T follicular helper cell (primary cell): Measurements from ENCODE around the gene RBCK1.
"Not testable (repeated sequence)": the region's sequence is repeated elsewhere in the genome, so short reads cannot be mapped to it uniquely, and the experiment has no call there.

Source experiments
- DNase-seq: peaks from one replicate; pipeline ENCODE4 v3.0.0-alpha.2; 2020; ENCODE audit warnings: low read depth
- total RNA-seq, 2 experiments: gene quantifications; one replicate each; lab custom pipeline; 2026; lab: John Stamatoyannopoulos, UW

RBCK1 gene
- 61.3 to 74.3 reads per million in 2 experiments for total RNA-seq

DNA sequence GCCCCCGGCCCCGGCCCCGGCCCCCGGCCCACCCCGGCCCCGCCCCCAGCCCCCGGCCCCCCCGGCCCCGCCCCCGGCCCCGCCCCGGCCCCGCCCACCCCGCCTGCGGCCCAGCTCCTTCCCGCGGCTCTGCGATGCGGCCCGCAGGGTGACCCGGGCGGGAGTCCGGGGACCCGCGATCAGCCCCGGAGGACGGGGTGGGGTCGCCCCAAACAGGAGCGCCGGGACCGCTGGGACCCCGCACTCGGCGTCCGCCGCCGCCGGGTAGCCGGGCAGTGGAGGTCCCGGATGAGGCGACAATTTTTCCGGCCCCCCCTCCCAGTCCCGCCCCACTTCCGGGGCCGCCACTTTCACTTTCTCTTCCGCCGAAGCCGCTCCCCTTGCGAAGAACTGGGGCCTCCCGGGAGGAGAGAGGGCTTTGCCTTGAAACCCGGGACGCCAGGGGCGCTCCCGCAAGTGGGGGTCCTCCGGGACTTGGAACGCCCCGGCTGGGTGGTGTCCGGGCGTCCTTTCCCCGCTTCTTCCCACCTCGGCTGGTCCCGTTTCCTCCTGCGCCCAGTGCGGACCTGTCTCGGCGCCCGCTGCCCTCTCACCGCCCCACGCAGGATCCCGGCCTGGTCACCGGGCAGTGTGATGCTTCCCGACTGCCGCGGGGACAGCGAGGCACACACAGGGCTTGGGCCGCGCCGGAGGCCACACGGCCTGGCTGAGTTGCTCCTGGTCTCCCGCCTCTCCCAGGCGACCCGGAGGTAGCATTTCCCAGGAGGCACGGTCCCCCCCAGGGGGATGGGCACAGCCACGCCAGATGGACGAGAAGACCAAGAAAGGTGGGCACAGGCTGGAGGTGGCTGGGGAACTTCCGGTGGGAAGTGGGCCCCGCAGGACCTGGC is at the start of gene RBCK1:
Gene RBCK1, plus strand, starts transcription at position 347 of the 890 bp plus-strand sequence. Its CDS starts 459 bp downstream, at position 806.
- peak; percentile 84 for DNase-seq

DNA sequence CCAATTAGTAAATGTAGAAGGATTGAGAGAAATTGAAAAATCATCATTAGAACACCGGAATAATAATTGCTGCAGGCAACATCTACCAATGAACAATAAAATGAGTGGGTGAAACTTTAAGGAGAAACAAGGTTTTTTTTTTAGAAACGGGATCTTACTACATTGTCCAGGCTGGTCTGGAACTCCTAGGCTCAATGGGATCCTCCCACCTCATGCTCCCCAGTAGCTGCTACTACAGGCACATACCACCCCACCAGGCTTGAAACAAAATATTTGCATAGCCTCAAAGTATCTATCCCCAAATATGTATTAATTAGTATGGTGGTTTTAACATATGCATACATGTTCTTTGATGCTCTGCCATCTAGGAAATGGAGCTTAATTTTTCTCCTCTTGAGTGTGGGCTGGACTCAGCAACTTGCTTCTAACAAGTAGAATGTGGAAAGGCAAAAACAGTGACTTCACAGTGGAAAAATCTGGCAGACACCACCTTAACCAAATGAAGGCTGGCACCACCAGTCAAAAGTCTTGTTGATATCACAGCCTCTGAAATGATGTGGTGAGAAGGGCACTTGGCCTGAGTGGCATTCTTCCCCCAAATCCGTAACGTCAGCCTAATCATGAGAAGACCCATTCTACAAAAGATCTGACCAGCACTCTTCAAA is 49.1 kb upstream of the RBCK1 start:
- DNase-seq: no peak

DNA sequence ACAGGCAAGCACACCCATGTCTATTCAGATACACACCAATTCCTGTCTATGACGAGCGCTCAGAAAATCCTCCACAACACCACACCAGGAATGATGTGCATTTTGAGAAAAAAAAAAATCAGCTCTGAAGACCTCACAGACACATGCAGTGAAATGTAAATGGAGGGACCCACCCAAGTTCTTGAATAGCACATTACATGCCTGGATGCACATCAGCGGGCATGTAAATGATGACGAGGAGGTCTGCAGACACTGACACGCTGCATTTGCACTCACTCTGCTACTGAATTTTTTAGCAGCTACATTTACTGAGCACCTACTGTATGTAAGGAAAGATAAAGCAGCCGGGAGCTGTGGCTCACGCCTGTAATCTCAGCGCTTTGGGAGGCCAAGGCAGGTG is 46.5 kb upstream of the RBCK1 start:
- no peak for DNase-seq

- no peak for DNase-seq
Observed at GRCh38 chr20:362271-363254, 45.5 kb upstream of the RBCK1 start.

- no peak for DNase-seq
Observed at GRCh38 chr20:363319-364078, 44.6 kb upstream of the RBCK1 start.

- DNase-seq: no peak
Observed at GRCh38 chr20:364905-365794, 42.9 kb upstream of the RBCK1 start.

GRCh38 chr20:366041-366718 is 41.9 kb upstream of the RBCK1 start:
- DNase-seq: no peak

DNA sequence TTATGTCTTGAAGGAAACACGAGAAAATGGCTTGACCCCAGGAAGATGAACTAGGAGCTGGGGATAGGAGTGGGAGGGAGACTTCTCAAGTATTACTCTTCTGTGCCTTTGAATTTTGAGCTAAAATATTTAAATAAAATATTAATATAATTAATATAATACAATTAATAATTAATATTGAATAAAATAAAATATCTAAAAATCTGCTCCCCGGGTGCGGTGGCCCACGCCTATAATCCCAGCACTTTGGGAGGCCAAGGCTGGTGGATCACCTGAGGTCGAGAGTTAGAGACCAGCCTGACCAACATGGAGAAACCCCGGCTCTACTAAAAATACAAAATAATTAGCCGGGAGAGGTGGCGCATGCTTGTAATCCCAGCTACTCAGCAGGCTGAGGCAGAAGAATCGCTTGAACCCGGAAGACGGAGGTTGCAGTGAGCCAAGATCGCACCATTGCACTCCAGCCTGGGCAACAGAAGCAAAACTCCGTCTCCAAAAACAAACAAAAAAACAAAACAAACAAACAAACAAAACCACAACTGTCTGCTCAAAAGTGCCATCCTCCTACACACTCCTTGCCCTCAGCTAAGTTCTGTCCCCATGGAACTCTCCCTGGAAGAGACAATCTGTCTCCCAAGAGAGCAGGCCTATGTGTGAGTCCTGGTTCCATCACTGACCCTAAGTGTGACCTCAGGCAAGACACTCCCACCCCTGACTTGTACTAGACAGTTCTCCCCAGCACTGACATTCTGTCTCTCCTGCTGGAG is 41.2 kb upstream of the RBCK1 start:
- no peak for DNase-seq

DNA sequence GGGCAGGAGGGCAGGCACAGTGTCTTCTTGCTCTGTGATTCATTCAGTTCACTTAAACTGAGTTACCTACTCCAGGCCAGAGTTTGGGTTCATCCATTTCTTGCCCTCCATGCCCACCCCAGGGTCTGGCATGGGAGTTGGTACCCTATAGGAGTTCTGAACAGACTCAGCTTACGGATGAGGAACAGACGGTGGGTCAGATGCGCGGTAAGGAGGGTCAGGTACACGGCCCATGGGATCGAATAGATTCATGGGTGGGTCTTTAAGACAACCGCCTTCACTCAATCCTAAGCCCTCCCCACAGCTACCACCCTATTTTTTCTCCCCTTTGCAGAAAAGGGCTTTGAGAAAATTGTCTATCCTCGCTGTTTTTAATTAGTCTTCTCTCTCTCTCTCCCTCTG is 40.6 kb upstream of the RBCK1 start:
- no peak for DNase-seq

DNA sequence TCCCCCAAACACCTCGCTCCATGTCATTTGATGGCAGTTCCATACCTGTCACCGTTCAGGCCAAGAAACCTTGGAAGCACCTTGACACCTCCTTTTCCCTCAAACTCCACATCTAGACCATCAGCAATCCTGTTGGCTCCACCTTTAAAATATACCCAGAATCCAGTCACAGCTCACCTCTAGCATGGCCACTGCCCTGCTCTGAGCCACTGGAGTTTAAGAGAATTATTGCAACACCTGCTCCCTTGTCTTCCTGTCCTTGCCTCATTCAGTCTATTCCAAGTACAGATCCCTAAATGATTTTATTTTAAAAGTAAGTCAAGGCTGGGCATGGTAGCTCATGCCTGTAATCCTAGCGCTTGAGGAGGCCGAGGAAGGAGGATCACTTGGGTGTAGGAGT is 39.2 kb upstream of the RBCK1 start:
- no peak for DNase-seq

GRCh38 chr20:370151-370600 is 37.9 kb upstream of the RBCK1 start:
- no peak for DNase-seq

GRCh38 chr20:370977-371754 is 36.9 kb upstream of the RBCK1 start:
- no peak for DNase-seq

- no peak for DNase-seq
Observed at GRCh38 chr20:371755-372542, 36.1 kb upstream of the RBCK1 start.

DNA sequence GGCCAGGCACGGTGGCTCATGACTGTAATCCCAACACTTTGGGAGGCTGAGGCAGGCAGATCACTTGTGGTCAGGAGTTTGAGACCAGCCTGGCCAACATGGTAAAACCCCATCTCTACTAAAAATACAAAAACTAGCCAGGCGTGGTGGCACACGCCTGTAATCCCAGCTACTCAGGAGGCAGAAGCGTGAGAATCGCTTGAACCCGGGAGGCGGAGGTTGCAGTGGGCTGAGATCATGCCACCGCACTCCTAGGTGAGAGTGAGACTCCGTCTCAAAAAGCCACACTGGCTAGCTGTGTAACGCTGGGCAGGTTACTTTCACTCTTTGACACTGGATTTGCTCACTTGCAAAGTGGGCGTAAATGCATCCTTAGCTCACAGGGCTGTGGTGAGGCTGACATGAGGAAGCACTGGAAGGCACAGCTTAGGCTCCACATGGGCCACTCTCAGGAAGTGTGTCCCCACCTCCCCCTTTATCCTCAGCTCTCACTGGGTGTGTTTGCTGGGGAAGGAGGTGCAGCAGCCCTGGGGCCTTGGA is 35.5 kb upstream of the RBCK1 start:
- not testable (repeated sequence) for DNase-seq

- DNase-seq: no peak
Observed at GRCh38 chr20:373171-373890, 34.8 kb upstream of the RBCK1 start.

DNA sequence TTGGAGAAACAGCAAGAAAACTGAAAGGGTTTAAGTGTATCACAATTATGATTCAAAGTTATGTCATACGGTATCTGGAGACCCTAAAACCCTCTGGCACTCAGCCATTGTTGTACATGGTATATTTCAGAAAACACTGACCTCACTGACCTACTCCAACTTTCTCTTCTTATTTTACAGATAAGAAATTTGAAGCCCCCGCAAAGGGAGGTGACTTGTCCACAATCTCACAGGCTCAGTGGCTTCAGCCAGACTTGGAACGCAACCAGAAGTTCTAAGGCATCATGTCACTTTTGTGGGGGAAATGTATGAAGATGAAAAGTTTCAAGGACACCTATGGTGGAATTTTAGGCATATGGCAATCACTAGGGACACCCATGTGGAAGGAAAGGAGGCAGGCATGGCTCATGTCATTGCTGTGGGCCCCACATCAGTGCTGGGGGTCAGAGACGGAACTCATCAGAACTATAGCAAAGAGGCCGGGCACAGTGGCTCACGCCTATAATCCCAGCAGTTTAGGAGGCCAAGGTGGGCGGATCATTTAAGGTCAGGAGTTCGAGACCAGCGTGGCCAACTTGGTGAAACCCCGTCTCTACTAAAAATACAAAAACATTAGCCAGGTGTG is 32.7 kb upstream of the RBCK1 start:
- DNase-seq: no peak
